AG04450 (cell line): Measurements from ENCODE around the gene SNURF. TPM values are rescaled to one million over a fixed set of nuclear protein-coding genes. Genes with fewer than 3 reads are reported as not detected.
"Not testable (repeated sequence)": the region's sequence is repeated elsewhere in the genome, so short reads cannot be mapped to it uniquely, and the experiment has no call there.

Experiments
- CTCF ChIA-PET: fragments of 300-600, 350-600 bp; formaldehyde crosslinking; extraction: SDS; loops from one replicate; lab custom pipeline; 2022; ENCODE audit warnings: antibody characterized with exemption, inconsistent platforms; lab: Charles Lee
- POLR2A ChIA-PET: fragments of 350-600 bp; formaldehyde crosslinking; extraction: SDS; loops from one replicate; lab custom pipeline; 2021; ENCODE audit warnings: antibody characterized with exemption, inconsistent platforms; lab: Yijun Ruan, JAX
- DNase-seq: peaks from one replicate; pipeline ENCODE4 v3.0.0-alpha.2; 2011; ENCODE audit warnings: low read depth, low spot score
- H3K27ac ChIP-seq: one replicate; pipeline ENCODE4 v1.5.1; 2012; ENCODE audit warnings: low read depth, low read length, control low read depth
- H3K27me3 ChIP-seq: one replicate; pipeline ENCODE4 v1.6.0; 2012; ENCODE audit warnings: low read length; ENCODE audit not compliant: control insufficient read depth, insufficient read depth
- H3K4me3 ChIP-seq: 2 replicates; pipeline ENCODE4 v1.5.1; 2011; ENCODE audit warnings: mild to moderate bottlenecking, low read depth, low read length, control low read depth
- H3K9me3 ChIP-seq: 2 replicates; pipeline ENCODE4 v1.5.1; 2012; ENCODE audit warnings: low read length; ENCODE audit not compliant: control insufficient read depth, insufficient read depth
- polyA plus RNA-seq: library from polyadenylated mRNA; depleted of rRNA; stranded (reverse); fragments of >200 nt; gene quantifications from 2 replicates; pipeline ENCODE4 v1.2.3, GENCODE V29; 2011
- TF ChIP-seq, protein P1 (sequence below): IDR thresholded peaks from 2 replicates; pipeline ENCODE4 v1.5.1; 2011; ENCODE audit warnings: low read depth, low read length, control low read depth, inconsistent platforms

The SNURF gene
- polyA plus RNA-seq, 1 experiment: 12.0 TPM

GRCh38 chr15:24966364-24967103 is 11.7 kb downstream of the SNURF start:
- TF ChIP-seq, protein P1, sequence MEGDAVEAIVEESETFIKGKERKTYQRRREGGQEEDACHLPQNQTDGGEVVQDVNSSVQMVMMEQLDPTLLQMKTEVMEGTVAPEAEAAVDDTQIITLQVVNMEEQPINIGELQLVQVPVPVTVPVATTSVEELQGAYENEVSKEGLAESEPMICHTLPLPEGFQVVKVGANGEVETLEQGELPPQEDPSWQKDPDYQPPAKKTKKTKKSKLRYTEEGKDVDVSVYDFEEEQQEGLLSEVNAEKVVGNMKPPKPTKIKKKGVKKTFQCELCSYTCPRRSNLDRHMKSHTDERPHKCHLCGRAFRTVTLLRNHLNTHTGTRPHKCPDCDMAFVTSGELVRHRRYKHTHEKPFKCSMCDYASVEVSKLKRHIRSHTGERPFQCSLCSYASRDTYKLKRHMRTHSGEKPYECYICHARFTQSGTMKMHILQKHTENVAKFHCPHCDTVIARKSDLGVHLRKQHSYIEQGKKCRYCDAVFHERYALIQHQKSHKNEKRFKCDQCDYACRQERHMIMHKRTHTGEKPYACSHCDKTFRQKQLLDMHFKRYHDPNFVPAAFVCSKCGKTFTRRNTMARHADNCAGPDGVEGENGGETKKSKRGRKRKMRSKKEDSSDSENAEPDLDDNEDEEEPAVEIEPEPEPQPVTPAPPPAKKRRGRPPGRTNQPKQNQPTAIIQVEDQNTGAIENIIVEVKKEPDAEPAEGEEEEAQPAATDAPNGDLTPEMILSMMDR: no peak
- DNase-seq: no peak
- Histone ChIP-seq H3K9me3 (no peaks in the 10 kb centered on the region; the same call in 1 of the 2 replicates), H3K27me3 (no peaks in the 10 kb centered on the region), H3K4me3 (no peak overlapping the region), H3K27ac (no peak overlapping the region)
- POLR2A ChIA-PET: no interaction called here
- CTCF ChIA-PET: no interaction called here

GRCh38 chr15:24971052-24971451 is 16.3 kb downstream of the SNURF start:
- H3K27ac ChIP-seq: no peak overlapping the region

DNA sequence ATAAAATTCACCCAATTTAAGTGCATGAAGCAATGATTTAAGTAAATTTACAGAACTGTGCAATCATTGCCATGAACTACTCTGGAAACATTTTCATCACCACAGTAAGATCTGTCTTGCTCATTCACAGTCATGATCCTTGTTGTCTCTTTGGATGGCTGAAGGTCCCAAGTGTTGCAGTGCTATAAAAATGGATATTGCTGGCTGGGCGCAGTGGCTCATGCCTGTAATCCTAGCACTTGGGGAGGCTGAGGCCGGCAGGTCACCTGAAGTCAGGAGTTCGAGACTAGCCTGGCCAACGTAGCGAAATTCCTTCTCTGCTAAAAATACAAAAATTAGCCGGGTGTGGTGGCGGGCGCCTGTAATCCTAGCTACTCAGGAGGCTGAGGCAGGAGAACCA is 17.0 kb downstream of the SNURF start:
- TF ChIP-seq, protein P1: no peak
- Histone ChIP-seq H3K27me3 (no peaks in the 10 kb centered on the region), H3K9me3 (no peaks in the 10 kb centered on the region), H3K4me3 (no peak overlapping the region), H3K27ac (no peak overlapping the region)
- ChIA-PET POLR2A (no interaction called here), CTCF (no interaction called here)
- DNase-seq: no peak

More at GRCh38 chr15:24971052-24971451, 16.3 kb downstream of the SNURF start:
- H3K9me3 ChIP-seq: no peaks in the 10 kb centered on the region; the same call in 1 of the 2 replicates
- ChIA-PET POLR2A (no interaction called here), CTCF (no interaction called here)
- TF ChIP-seq, protein P1: no peak
- no peak overlapping the region for H3K4me3 ChIP-seq
- H3K27me3 ChIP-seq: no peaks in the 10 kb centered on the region
- no peak for DNase-seq

- H3K4me3 ChIP-seq, H3K27me3 ChIP-seq, H3K9me3 ChIP-seq, H3K27ac ChIP-seq, POLR2A ChIA-PET, DNase-seq: not testable (repeated sequence)
- CTCF ChIA-PET: interaction anchor here (1.0 kb wide), 1 partner anchor 10 kb away, joined by 3 read pairs; no protein-coding TSS in a partner anchor
Measured at GRCh38 chr15:24972707-24973106, 17.9 kb downstream of the SNURF start.

GRCh38 chr15:24976932-24977331 is 22.1 kb downstream of the SNURF start:
- CTCF ChIA-PET: no interaction called here
- peaks cover 5% of the 10 kb centered on the region; the same call in 1 of the 2 replicates for H3K9me3 ChIP-seq
- TF ChIP-seq, protein P1: no peak
- DNase-seq: no peak
- H3K27me3 ChIP-seq: no peaks in the 10 kb centered on the region
- POLR2A ChIA-PET: no interaction called here
- H3K27ac ChIP-seq: peak overlapping the region; percentile 21
- H3K4me3 ChIP-seq: no peak overlapping the region
